SU-DHL-6 (cell line): Measurements from ENCODE around the gene ERBB4.

Source experiments
- EZH2phosphoT487 ChIP-seq: fragments of 200-600 bp; sonication (generic), shearing (Covaris generic); conservative IDR thresholded peaks from 2 replicates; pipeline ENCODE4 v1.6.1; 2018; ENCODE audit warnings: mild to moderate bottlenecking, antibody characterized with exemption, low read length, moderate library complexity, mixed read lengths
- TF ChIP-seq, protein P1 (sequence below): fragments of 200-600 bp; sonication (generic); IDR thresholded peaks from one replicate; pipeline ENCODE4 v1.5.1; 2017; ENCODE audit warnings: antibody characterized with exemption, mild to moderate bottlenecking, low read length, moderate library complexity; ENCODE audit not compliant: insufficient read depth, poor library complexity, severe bottlenecking

DNA sequence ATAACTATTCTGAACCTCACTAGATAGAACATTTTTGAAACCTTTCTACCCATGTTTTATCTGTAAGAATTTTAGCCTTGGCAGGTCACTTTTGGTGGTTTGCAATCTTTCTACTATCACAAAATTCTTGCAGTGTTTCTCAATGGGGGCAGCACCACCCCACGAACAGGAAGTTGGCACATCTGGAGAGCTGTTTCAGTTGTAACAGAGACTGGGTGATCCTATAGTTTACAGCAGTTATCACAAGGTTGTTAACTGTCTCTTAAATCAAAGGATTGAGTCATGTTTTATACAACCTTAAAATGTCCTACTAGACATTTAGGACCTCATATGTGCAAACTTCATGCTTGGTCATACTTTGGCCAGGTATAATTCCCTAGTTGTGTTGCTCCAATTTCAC, 829.2 kb downstream of the ERBB4 start:
- TF ChIP-seq, protein P1, sequence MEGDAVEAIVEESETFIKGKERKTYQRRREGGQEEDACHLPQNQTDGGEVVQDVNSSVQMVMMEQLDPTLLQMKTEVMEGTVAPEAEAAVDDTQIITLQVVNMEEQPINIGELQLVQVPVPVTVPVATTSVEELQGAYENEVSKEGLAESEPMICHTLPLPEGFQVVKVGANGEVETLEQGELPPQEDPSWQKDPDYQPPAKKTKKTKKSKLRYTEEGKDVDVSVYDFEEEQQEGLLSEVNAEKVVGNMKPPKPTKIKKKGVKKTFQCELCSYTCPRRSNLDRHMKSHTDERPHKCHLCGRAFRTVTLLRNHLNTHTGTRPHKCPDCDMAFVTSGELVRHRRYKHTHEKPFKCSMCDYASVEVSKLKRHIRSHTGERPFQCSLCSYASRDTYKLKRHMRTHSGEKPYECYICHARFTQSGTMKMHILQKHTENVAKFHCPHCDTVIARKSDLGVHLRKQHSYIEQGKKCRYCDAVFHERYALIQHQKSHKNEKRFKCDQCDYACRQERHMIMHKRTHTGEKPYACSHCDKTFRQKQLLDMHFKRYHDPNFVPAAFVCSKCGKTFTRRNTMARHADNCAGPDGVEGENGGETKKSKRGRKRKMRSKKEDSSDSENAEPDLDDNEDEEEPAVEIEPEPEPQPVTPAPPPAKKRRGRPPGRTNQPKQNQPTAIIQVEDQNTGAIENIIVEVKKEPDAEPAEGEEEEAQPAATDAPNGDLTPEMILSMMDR: no peak
- no peak for TF ChIP-seq EZH2phosphoT487
